Cerebellar nuclear complex (tissue), 1 donor: ENCODE data around the gene EMILIN2.
"Not testable (repeated sequence)": the region's sequence is repeated elsewhere in the genome, so short reads cannot be mapped to it uniquely, and the experiment has no call there.

ENCODE experiments used
- DNase-seq, 2 experiments: peaks; one replicate each; lab custom pipeline; 2025; lab: John Stamatoyannopoulos, UW

Gene EMILIN2

GRCh38 chr18:2846636-2847316 is at the start of gene EMILIN2:
TSS of gene EMILIN2 (plus strand) at chr18:2847006. CDS start at chr18:2847189, 183 bp downstream.
- no peak for DNase-seq

GRCh38 chr18:2797951-2798350 is 48.9 kb upstream of the EMILIN2 start:
- DNase-seq = no peak

- no peak for DNase-seq
These were observed 47.4 kb upstream of the EMILIN2 start for GRCh38 chr18:2799369-2799768.

GRCh38 chr18:2805970-2806943 is 40.5 kb upstream of the EMILIN2 start:
- no peak for DNase-seq

- not testable (repeated sequence) for DNase-seq
These were observed 38.2 kb upstream of the EMILIN2 start for GRCh38 chr18:2808640-2809039.

GRCh38 chr18:2809666-2810183 is 37.1 kb upstream of the EMILIN2 start:
- not testable (repeated sequence) for DNase-seq

GRCh38 chr18:2811416-2811815 is 35.4 kb upstream of the EMILIN2 start:
- no peak for DNase-seq

- DNase-seq = no peak
These were observed 31.9 kb upstream of the EMILIN2 start for GRCh38 chr18:2814928-2815327.

- DNase-seq = no peak
These were observed 28.5 kb upstream of the EMILIN2 start for GRCh38 chr18:2818281-2818680.

GRCh38 chr18:2821695-2822094 is 25.1 kb upstream of the EMILIN2 start:
- DNase-seq = no peak

- no peak for DNase-seq
These were observed 24.4 kb upstream of the EMILIN2 start for GRCh38 chr18:2822213-2822921.

GRCh38 chr18:2823202-2823601 is 23.6 kb upstream of the EMILIN2 start:
- no peak for DNase-seq

- no peak for DNase-seq
These were observed 22.8 kb upstream of the EMILIN2 start for GRCh38 chr18:2823966-2824365.

GRCh38 chr18:2824865-2825264 is 21.9 kb upstream of the EMILIN2 start:
- no peak for DNase-seq

- no peak for DNase-seq
These were observed 21.1 kb upstream of the EMILIN2 start for GRCh38 chr18:2825613-2826175.

- DNase-seq = no peak
These were observed 20.2 kb upstream of the EMILIN2 start for GRCh38 chr18:2826581-2826980.

GRCh38 chr18:2827061-2827460 is 19.7 kb upstream of the EMILIN2 start:
- no peak for DNase-seq

- DNase-seq = not testable (repeated sequence)
These were observed 10.7 kb upstream of the EMILIN2 start for GRCh38 chr18:2836118-2836517.

GRCh38 chr18:2837290-2837689 is 9.5 kb upstream of the EMILIN2 start:
- DNase-seq = not testable (repeated sequence)

GRCh38 chr18:2839202-2839601 is 7.6 kb upstream of the EMILIN2 start:
- no peak for DNase-seq

- no peak for DNase-seq
These were observed 6.3 kb upstream of the EMILIN2 start for GRCh38 chr18:2840521-2840920.

- DNase-seq = no peak
These were observed 3.7 kb upstream of the EMILIN2 start for GRCh38 chr18:2843146-2843545.
